Cardiac muscle cell (in vitro differentiated cells and primary cell): Measurements from ENCODE around the gene BPIFA1. TPM values are rescaled to one million over a fixed set of nuclear protein-coding genes. Genes with fewer than 3 reads are reported as not detected.

Source experiments
- DNase-seq, 2 donors: peaks; one replicate each; pipeline versions ENCODE4 v3.0.0 to v3.0.0-alpha.2; 2010 to 2017; ENCODE audit warnings: low read depth in 1 of 2, low spot score in 1 of 2
- H3K27ac ChIP-seq: fragments of 200-600 bp; sonication (generic); 2 replicates; pipeline ENCODE4 v1.5.1; 2016
- H3K27me3 ChIP-seq: fragments of 200-600 bp; sonication (generic); 2 replicates; pipeline ENCODE4 v1.6.0; 2016; ENCODE audit warnings: control low read depth
- H3K36me3 ChIP-seq: fragments of 200-600 bp; sonication (generic); 2 replicates; pipeline ENCODE4 v1.5.1; 2016; ENCODE audit warnings: control low read depth
- H3K4me1 ChIP-seq: fragments of 200-600 bp; sonication (generic); 2 replicates; pipeline ENCODE4 v1.8.1; 2017; ENCODE audit warnings: low read depth, mild to moderate bottlenecking, mixed run types
- H3K4me3 ChIP-seq: fragments of 200-600 bp; sonication (generic); 2 replicates; pipeline ENCODE4 v1.5.1; 2016; ENCODE audit warnings: mild to moderate bottlenecking
- H3K9me3 ChIP-seq: fragments of 200-600 bp; sonication (generic); 2 replicates; pipeline ENCODE4 v1.5.1; 2017; ENCODE audit warnings: low read depth, mild to moderate bottlenecking, control low read depth
- CTCF ChIP-seq: IDR thresholded peaks from 2 replicates; pipeline ENCODE4 v1.5.1; 2012; ENCODE audit warnings: low read depth, mild to moderate bottlenecking, low read length
- polyA plus RNA-seq: library from polyadenylated mRNA; unstranded; fragments of >200 nt; fragmentation: Nextera tagmentation; extraction: Ambion mirVana; gene quantifications from 2 replicates; pipeline ENCODE4 v1.2.1, GENCODE V29; 2016
- total RNA-seq: library from RNA; depleted of rRNA; stranded (reverse); fragments of >200 nt; gene quantifications from 2 replicates; pipeline ENCODE4 v1.2.3, GENCODE V29; 2016

Gene BPIFA1
- total and polyA plus RNA-seq, 2 experiments from 2014 or later: not detected

- peaks cover 26% of the 10 kb centered on the region for H3K27me3 ChIP-seq
- TF ChIP-seq CTCF: peak; percentile 58
- no peaks in the 10 kb centered on the region for H3K9me3 ChIP-seq
Measured at GRCh38 chr20:33211817-33212424, 23.9 kb upstream of the BPIFA1 start.

GRCh38 chr20:33217052-33217451, 18.7 kb upstream of the BPIFA1 start, which contains the start of gene BPIFA3:
Gene BPIFA3, plus strand, starts transcription at chr20:33217352. Its CDS starts 185 bp downstream, at chr20:33217537.
- Histone ChIP-seq H3K4me3 (no peak within 1 kb of the TSS), H3K27ac (no peak within 1 kb of the TSS), H3K9me3 (no peaks in the 10 kb centered on the region), H3K4me1 (no peaks in the 10 kb centered on the region), H3K27me3 (peaks cover 28% of the 10 kb centered on the region), H3K36me3 (no peaks in the 10 kb centered on the region)
- DNase-seq: no peak
- TF ChIP-seq CTCF: no peak

More at GRCh38 chr20:33211817-33212424, 23.9 kb upstream of the BPIFA1 start:
- Histone ChIP-seq H3K4me3 (no peak overlapping the region), H3K4me1 (no peaks in the 10 kb centered on the region), H3K27ac (no peak overlapping the region), H3K36me3 (no peaks in the 10 kb centered on the region)
- peak; percentile 58 to 70 for DNase-seq

- Histone ChIP-seq H3K36me3 (no peaks in the 10 kb centered on the region), H3K4me3 (no peak overlapping the region), H3K4me1 (no peaks in the 10 kb centered on the region), H3K27me3 (peaks cover 43% of the 10 kb centered on the region), H3K9me3 (no peaks in the 10 kb centered on the region), H3K27ac (no peak overlapping the region)
- TF ChIP-seq CTCF: no peak
- DNase-seq: no peak
Measured at GRCh38 chr20:33224399-33224798, 11.4 kb upstream of the BPIFA1 start.

GRCh38 chr20:33229843-33230242, 6.0 kb upstream of the BPIFA1 start:
- no peak overlapping the region for H3K4me3 ChIP-seq
- no peaks in the 10 kb centered on the region for H3K36me3 ChIP-seq
- H3K4me1 ChIP-seq: no peaks in the 10 kb centered on the region
- peaks cover 69% of the 10 kb centered on the region for H3K27me3 ChIP-seq
- H3K9me3 ChIP-seq: no peaks in the 10 kb centered on the region
- no peak overlapping the region for H3K27ac ChIP-seq
- no peak for DNase-seq
- TF ChIP-seq CTCF: no peak

GRCh38 chr20:33231237-33231636, 4.6 kb upstream of the BPIFA1 start:
- no peak for DNase-seq
- Histone ChIP-seq H3K36me3 (no peaks in the 10 kb centered on the region), H3K9me3 (no peaks in the 10 kb centered on the region), H3K4me3 (no peak overlapping the region), H3K4me1 (no peaks in the 10 kb centered on the region), H3K27me3 (peaks cover 71% of the 10 kb centered on the region), H3K27ac (no peak overlapping the region)
- no peak for TF ChIP-seq CTCF
